ENCODE measurements around the gene ADAT3. TPM values are rescaled to one million over a fixed set of nuclear protein-coding genes. Genes with fewer than 3 reads are reported as not detected.

The ADAT3 gene
- total and polyA plus RNA-seq, 2 donors (not counting 1 experiment from before 2014, with no cell fraction given), result 0.42 to 1.7 TPM

GRCh38 chr19:1856345-1856697 is 48.9 kb upstream of the ADAT3 start:
- H3K4me2 ChIP-seq (ENCODE audit: extremely low read depth, insufficient read depth, low read length), result peak overlapping the region; percentile 85
- peak overlapping the region; percentile 70 for H3K9ac ChIP-seq (ENCODE audit: insufficient read depth, low read length)
- TF ChIP-seq, protein P1, sequence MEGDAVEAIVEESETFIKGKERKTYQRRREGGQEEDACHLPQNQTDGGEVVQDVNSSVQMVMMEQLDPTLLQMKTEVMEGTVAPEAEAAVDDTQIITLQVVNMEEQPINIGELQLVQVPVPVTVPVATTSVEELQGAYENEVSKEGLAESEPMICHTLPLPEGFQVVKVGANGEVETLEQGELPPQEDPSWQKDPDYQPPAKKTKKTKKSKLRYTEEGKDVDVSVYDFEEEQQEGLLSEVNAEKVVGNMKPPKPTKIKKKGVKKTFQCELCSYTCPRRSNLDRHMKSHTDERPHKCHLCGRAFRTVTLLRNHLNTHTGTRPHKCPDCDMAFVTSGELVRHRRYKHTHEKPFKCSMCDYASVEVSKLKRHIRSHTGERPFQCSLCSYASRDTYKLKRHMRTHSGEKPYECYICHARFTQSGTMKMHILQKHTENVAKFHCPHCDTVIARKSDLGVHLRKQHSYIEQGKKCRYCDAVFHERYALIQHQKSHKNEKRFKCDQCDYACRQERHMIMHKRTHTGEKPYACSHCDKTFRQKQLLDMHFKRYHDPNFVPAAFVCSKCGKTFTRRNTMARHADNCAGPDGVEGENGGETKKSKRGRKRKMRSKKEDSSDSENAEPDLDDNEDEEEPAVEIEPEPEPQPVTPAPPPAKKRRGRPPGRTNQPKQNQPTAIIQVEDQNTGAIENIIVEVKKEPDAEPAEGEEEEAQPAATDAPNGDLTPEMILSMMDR (conservative IDR thresholded peaks at IDR 0.05 in 1 of 2, IDR thresholded peaks at IDR 0.05 in 1 of 2; ENCODE audit: low read depth in 1 of 2, low read length in 2 of 2), result no peak
- TF ChIP-seq EZH2 (IDR thresholded peaks at IDR 0.05; ENCODE audit: low read length, missing control alignments), result no peak

GRCh38 chr19:1856698-1857603 is 48.2 kb upstream of the ADAT3 start:
- peak overlapping the region; percentile 31 to 44 (median 42) for H3K4me3 ChIP-seq (replicated peaks in 1 of 4; ENCODE audit: control extremely low read depth in 1 of 4, insufficient read depth in 1 of 4, low read depth in 3 of 4, low read length in 4 of 4)
- H2AFZ ChIP-seq (ENCODE audit: low read length), result no peak overlapping the region
- peak; percentile 74 to 75 for DNase-seq (ENCODE audit: low read depth in 2 of 2)
- peaks cover 54% of the 10 kb centered on the region for H3K4me1 ChIP-seq (ENCODE audit: control insufficient read depth, extremely low read depth, insufficient read depth, low read length)
- H3K9me3 ChIP-seq (ENCODE audit: control insufficient read depth, insufficient read depth, low read depth, low read length), result no peaks in the 10 kb centered on the region
- no peaks in the 10 kb centered on the region for H3K36me3 ChIP-seq (ENCODE audit: control insufficient read depth, insufficient read depth, low read length)
- peak overlapping the region; percentile 92 for H3K27ac ChIP-seq (ENCODE audit: insufficient read depth, low read length)
- peak overlapping the region; percentile 70 for H3K9ac ChIP-seq (ENCODE audit: insufficient read depth, low read length)
- H3K27me3 ChIP-seq (ENCODE audit: control insufficient read depth, insufficient read depth, low read length), result no peaks in the 10 kb centered on the region
- no peak for TF ChIP-seq EZH2 (IDR thresholded peaks at IDR 0.05; ENCODE audit: low read length, missing control alignments)
- TF ChIP-seq, protein P1 (conservative IDR thresholded peaks at IDR 0.05 in 1 of 2, IDR thresholded peaks at IDR 0.05 in 1 of 2; ENCODE audit: low read depth in 1 of 2, low read length in 2 of 2), result no peak
- peaks cover 82% of the 10 kb centered on the region for H3K79me2 ChIP-seq (ENCODE audit: control insufficient read depth, insufficient read depth, low read length)
- peak overlapping the region; percentile 85 for H3K4me2 ChIP-seq (ENCODE audit: extremely low read depth, insufficient read depth, low read length)
- no peaks in the 10 kb centered on the region for H4K20me1 ChIP-seq (ENCODE audit: control insufficient read depth, extremely low read depth, insufficient read depth, low read length)

More at GRCh38 chr19:1856345-1856697, 48.9 kb upstream of the ADAT3 start:
- H3K27me3 ChIP-seq (ENCODE audit: control insufficient read depth, insufficient read depth, low read length), result no peaks in the 10 kb centered on the region
- H3K27ac ChIP-seq (ENCODE audit: insufficient read depth, low read length), result peak overlapping the region; percentile 92
- H3K79me2 ChIP-seq (ENCODE audit: control insufficient read depth, insufficient read depth, low read length), result peaks cover 75% of the 10 kb centered on the region
- peaks cover 53% of the 10 kb centered on the region for H3K4me1 ChIP-seq (ENCODE audit: control insufficient read depth, extremely low read depth, insufficient read depth, low read length)
- no peak for DNase-seq (ENCODE audit: low read depth in 2 of 2)
- no peak overlapping the region for H2AFZ ChIP-seq (ENCODE audit: low read length)
- no peaks in the 10 kb centered on the region for H3K36me3 ChIP-seq (ENCODE audit: control insufficient read depth, insufficient read depth, low read length)
- peak overlapping the region; percentile 13 to 43 (median 28) for H3K4me3 ChIP-seq (replicated peaks in 1 of 4; ENCODE audit: control extremely low read depth in 1 of 4, insufficient read depth in 1 of 4, low read depth in 3 of 4, low read length in 4 of 4)
- H3K9me3 ChIP-seq (ENCODE audit: control insufficient read depth, insufficient read depth, low read depth, low read length), result no peaks in the 10 kb centered on the region
- no peaks in the 10 kb centered on the region for H4K20me1 ChIP-seq (ENCODE audit: control insufficient read depth, extremely low read depth, insufficient read depth, low read length)

GRCh38 chr19:1857648-1858326 is 47.4 kb upstream of the ADAT3 start:
- peaks cover 88% of the 10 kb centered on the region for H3K79me2 ChIP-seq (ENCODE audit: control insufficient read depth, insufficient read depth, low read length)
- no peaks in the 10 kb centered on the region for H3K36me3 ChIP-seq (ENCODE audit: control insufficient read depth, insufficient read depth, low read length)
- peaks cover 48% of the 10 kb centered on the region for H3K4me1 ChIP-seq (ENCODE audit: control insufficient read depth, extremely low read depth, insufficient read depth, low read length)
- no peaks in the 10 kb centered on the region for H3K9me3 ChIP-seq (ENCODE audit: control insufficient read depth, insufficient read depth, low read depth, low read length)
- H3K4me2 ChIP-seq (ENCODE audit: extremely low read depth, insufficient read depth, low read length), result peak overlapping the region; percentile 51
- no peaks in the 10 kb centered on the region for H3K27me3 ChIP-seq (ENCODE audit: control insufficient read depth, insufficient read depth, low read length)
- no peak for TF ChIP-seq EZH2 (IDR thresholded peaks at IDR 0.05; ENCODE audit: low read length, missing control alignments)
- TF ChIP-seq, protein P1 (conservative IDR thresholded peaks at IDR 0.05 in 1 of 2, IDR thresholded peaks at IDR 0.05 in 1 of 2; ENCODE audit: low read depth in 1 of 2, low read length in 2 of 2), result no peak
- DNase-seq (ENCODE audit: low read depth in 2 of 2), result no peak
- H3K27ac ChIP-seq (ENCODE audit: insufficient read depth, low read length), result peak overlapping the region; percentile 83
- H4K20me1 ChIP-seq (ENCODE audit: control insufficient read depth, extremely low read depth, insufficient read depth, low read length), result no peaks in the 10 kb centered on the region
- peak overlapping the region in 1 of 4 experiments; percentile 43 for H3K4me3 ChIP-seq (replicated peaks in 1 of 4; ENCODE audit: control extremely low read depth in 1 of 4, insufficient read depth in 1 of 4, low read depth in 3 of 4, low read length in 4 of 4)
- H2AFZ ChIP-seq (ENCODE audit: low read length), result no peak overlapping the region
- peak overlapping the region; percentile 58 for H3K9ac ChIP-seq (ENCODE audit: insufficient read depth, low read length)
